Activated T-cell treated with anti-CD3 and anti-CD28 coated beads for 24 hours (primary cell): Measurements from ENCODE around the gene PPHLN1.

Experiments used
- DNase-seq: peaks from one replicate; pipeline ENCODE4 v3.0.0-alpha.2; 2020; ENCODE audit warnings: low read depth

Gene PPHLN1, protein sequence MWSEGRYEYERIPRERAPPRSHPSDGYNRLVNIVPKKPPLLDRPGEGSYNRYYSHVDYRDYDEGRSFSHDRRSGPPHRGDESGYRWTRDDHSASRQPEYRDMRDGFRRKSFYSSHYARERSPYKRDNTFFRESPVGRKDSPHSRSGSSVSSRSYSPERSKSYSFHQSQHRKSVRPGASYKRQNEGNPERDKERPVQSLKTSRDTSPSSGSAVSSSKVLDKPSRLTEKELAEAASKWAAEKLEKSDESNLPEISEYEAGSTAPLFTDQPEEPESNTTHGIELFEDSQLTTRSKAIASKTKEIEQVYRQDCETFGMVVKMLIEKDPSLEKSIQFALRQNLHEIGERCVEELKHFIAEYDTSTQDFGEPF

DNA sequence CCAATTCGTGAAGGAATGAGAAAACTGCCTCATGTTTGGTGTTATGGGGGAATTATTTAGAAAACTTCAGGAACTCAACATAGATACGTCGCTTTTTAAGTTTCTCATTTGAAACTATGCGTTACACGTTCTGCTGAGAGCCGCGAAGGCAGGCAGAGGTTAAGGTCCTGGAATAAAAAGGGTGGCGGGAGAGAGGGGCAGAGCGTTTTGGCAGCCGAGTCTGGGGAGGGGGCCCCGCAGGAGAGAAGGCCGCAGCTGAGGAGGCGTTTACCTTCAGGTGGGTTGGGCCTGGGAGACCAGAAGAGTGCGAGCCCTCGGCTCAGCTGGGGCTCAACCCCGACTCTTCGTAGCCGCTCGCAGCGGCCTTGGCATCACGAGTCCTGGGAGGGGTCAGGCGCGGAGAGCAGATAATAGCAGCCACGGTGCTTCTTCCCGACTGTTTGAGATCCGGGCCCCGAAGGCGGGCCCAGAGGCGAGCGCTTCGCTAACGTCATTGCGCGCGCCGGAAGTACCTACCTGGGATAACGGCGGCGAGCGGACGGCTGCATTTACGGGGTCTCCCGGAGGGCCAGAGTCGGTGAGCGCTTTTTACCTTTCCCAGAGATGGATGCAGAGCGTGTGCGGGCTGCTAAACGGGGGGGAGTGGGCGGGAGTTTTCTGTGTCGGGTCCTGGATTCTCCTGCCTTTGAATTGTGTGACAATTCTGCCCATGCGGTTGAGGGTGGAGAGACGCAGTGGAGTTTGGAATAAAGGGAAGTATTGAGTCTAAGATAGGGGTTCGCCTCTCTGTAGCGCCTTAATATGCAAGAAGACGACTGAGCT is at the start of gene PPHLN1, which contains the start of gene ZCRB1:
PPHLN1 (plus strand) TSS at position 515 of the 822 bp plus-strand sequence. CDS start 9,736 bp downstream, outside the sequence.
ZCRB1 (minus strand) TSS at position 442 of the 822 bp plus-strand sequence. CDS start 1,992 bp downstream, outside the sequence.
- DNase-seq = peak; percentile 71

DNA sequence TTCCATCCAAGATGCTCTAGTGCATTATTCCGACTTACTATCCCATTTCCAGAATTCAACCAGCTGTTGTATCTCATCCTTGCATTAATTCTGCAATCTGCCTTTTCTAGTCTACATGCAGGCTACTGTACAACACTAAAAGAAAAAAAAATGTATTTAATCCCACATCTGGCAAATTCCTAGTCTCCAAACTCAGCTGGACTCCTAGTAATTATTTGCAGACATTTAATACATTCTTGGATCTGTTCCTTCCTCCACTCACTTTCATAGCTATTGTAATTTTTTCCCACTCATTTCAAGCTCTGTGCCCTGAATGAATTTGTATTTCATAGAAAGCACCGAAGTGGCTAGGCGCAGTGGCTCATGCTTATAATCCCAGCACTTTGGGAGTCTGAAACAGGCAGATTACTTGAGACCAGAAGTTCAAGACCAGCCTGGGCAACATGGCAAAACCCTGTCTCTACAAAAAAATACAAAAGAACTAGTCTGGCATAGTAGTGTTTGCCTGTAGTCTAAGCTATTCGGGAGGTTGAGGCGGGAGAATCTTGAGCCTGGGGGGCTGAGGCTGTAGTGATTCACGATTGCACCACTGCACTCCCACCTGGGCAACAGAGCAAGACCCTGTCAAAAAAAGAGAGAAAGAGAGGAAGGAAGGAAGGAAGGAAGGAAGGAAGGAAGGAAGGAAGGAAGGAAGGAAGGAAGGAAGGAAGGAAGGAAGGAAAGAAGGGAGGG is 48.4 kb upstream of the PPHLN1 start:
- no peak for DNase-seq

- no peak for DNase-seq
Measured at GRCh38 chr12:42278128-42278510, 47.8 kb upstream of the PPHLN1 start.

DNA sequence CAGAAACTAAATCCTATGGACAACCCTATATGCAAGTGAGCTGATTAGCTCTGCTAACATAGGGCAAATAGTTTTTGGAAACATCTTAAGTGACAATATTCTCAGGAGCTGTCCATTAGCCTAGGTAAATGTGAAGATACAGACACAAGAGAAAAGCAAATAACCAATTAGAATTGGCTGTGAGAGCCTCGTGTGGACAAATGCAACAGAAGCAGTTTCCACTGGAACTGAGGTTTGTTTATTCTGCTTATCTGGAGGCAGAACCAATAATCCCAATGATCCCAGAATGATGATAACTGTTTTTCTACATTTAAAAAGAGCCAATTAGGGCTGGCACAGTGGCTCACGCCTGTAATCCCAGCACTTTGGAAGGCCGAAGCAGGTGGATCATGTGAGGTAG is 44.7 kb upstream of the PPHLN1 start:
- no peak for DNase-seq

DNA sequence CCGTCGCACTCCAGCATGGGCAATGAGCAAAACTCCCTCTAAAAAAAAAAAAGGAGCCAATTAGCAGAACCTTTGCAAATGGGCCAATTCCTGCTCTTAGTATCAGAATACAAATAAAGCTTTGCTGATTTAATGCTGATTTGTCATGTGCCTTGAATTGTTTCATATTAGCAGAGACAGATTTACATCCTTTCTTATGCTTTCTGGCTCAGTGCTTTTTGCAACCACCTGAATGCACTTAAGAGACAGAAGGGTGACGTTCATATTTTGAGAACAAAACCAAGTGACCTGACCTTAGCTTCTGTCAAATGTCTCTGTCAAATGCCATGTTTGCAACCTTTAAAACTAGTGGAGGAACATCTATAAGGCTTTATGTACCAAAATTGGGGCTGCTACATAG is 44.1 kb upstream of the PPHLN1 start:
- no peak for DNase-seq

- no peak for DNase-seq
Measured at GRCh38 chr12:42282294-42282693, 43.7 kb upstream of the PPHLN1 start.

DNA sequence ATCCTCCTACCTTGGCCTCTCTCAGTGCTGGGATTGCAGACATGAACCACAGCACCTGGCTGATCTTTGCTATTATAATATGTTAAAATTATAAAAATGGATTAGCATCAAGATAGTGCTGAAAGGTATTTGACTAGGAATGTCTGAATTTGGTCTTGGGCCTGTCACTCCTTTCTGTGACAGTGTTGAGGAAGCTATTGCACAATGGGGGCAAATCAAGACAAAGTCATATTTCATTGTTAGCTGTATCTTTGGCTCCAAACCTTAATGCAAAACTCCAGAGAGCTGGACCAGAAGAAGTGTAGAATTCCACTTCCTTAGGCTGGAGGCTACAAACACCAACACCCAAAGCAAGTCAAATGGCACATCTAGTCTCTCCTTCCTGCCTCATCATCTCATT is 42.2 kb upstream of the PPHLN1 start:
- DNase-seq = no peak

DNA sequence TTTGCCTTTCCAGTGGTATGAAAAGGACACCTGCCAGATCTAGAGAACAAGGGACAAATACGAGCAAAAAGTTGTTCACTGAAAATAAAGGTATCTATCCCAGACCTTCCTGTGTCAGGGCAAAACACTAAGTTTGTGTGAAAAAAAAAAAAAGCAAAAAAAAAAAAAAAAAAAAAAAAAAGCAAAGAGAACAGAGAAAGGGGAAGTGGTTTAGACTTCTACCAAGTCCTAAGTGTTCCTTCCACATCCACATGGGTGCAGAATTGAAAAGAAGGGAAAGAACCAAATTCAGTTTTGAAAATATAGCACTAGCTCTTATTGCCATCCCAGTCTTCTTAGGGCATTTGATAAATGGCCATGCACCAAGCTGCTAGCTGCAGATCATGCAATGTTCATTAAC is 41.8 kb upstream of the PPHLN1 start:
- DNase-seq = no peak

GRCh38 chr12:42284876-42285275 is 41.1 kb upstream of the PPHLN1 start:
- no peak for DNase-seq

- no peak for DNase-seq
Measured at GRCh38 chr12:42285431-42285830, 40.5 kb upstream of the PPHLN1 start.

DNA sequence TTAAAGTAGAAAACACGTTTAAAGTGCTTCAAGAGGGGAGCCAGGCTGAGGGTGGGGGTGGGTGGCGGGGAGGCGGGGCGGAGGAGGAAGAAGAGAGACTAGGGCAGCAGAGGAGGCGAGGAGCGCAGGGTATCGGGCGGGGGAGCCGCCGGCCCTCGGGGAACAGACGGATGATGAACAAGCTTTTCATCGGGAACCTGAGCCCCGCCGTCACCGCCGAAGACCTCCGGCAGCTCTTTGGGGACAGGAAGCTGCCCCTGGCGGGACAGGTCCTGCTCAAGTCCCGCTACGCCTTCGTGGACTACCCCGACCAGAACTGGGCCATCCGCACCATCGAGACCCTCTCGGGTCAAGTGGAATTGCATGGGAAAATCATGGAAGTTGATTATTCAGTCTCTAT is 39.2 kb upstream of the PPHLN1 start:
- no peak for DNase-seq

GRCh38 chr12:42288544-42288943 is 37.4 kb upstream of the PPHLN1 start:
- no peak for DNase-seq

DNA sequence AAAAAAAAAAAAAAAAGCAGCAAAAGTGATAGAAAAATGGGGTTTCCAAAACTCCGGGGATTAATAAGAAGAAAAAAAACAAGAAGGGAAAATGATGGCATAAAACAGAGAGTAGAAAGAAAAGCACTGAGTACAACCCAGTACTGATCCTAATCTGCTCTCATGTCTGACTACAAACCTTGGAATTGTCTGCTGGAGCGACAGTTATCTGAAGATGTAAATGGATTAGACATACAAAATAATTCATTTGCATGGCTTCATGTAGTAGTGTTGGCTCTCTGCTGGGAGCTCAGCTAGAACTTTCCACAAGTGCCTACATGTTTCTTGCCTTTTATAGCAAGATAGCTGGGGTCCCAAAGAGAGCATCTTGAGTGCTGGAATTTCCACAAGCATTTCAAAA is 34.3 kb upstream of the PPHLN1 start:
- DNase-seq = no peak

DNA sequence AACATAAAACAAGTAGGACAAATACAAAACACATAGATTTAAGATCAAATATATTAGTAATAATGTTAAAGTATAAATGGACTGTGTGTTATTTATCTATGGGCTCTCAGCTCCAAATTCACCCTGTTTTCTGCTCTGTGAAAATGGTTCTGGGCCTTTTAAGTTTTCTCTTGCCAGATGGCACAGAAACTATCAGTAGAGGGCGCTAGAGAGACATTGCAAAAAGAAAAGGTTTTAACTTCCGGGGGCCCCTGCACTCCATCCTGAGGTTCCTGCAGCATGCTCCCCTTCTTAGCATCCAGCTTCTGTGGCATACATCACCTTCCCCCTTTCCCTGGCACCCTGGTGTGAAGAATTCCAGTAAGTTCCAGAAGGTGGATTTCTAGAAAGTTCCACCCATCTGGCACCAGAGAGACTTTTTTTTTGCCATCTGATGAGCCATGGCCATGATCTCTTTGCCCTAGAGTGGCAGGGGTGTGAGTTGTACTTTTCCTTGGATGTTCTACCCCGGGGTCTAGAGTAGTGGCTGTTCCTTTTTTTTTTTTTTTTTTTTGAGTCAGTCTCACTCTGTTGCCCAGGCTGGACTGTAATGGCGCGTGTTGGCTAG is 29.4 kb upstream of the PPHLN1 start:
- DNase-seq = no peak

DNA sequence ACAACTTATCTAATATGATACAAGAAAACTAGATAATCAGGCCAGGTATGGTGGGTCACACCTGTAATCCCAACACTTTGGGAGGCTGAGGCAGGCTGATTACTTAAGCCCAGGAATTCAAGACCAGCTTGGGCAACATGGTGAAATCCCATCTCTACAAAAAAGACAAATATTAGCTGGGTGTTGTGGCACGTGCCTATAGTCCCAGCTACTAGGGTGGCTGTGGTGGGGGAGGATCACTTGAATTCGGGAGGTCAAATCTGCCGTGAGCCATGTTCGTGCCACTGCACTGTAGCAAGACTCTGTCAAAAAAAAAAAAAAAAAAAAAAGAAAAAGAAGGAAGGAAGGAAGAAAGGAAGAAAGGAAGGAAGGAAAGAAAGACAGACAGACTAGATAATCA is 27.1 kb upstream of the PPHLN1 start:
- no peak for DNase-seq

DNA sequence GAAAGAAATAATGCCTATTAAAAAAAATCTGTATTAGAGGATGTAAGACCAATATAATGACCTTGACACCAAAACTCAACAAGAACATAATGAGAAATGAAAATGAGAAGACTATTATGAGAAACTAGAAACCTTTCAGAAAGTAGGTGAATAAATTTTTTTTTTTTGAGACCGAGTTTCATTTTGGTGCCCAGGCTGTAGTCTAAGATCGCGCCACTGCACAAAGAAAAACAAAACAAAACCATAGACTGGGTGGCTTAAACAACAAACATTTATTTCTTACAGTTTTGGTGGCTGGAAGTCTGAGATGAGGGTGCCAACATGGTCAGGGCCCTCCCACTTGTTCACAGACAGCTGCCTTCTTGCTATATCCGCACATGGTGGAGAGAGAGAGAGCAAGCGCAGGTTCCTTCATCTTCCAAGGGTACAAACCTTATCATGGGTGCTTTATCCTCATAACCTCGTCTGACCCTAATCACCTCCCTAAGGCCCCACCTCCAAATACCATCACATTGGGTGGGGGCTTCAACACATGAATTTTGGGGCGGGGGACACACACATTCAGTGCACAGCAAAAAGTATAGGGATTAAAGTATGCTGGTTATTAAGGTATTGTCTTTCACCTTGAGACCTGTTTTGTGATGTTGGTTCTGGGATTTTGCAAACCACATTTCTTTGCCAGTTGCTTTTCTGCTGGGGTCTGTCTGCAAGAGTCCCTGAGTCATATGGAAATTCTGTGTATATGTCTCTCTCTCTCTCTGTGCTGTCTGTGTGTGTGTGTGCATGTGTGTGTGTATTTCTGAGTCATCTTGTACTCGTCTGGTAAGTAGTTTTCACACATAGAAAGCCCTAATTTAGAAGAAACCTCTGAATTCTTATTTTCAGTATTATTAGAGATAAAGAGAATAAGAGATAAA is 26.3 kb upstream of the PPHLN1 start:
- DNase-seq = peak; percentile 68

DNA sequence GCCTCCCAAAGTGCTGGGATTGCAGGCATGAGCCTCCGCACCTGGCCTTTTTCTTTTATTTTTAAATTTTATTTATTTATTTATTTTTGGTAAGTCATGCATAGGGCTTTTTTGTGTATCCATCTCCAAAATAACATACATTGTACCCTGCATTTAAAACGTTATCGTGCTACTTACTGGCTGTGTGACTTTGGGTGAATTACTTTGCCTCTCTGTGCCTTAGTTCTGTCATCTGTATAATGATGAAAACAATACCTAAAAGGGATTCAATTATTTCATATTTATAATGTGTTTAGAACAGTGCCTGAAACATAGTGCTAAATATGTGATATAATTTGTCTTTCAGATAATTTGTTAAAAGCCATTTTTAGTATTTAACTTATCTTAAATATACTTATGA is 19.7 kb upstream of the PPHLN1 start:
- no peak for DNase-seq

DNA sequence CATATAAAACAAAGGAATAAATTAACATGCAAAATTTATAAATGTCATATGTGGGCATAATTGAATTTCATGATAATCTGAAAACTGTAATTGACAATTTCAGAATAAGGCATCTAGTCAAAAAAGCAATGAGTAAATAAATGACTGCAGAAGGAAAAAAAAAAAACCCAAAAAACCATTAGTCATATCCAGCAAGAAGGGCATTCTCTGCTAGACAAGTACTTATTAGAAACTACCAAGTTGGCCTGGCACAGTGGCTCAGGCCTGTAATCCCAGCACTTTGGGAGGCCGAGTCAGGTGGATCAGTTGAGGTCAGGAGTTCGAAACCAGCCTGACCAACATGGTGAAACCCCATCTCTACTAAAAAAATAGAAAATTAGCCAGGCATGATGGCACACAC is 17.6 kb upstream of the PPHLN1 start:
- DNase-seq = no peak

GRCh38 chr12:42309996-42310395 is 16.0 kb upstream of the PPHLN1 start:
- DNase-seq = no peak

DNA sequence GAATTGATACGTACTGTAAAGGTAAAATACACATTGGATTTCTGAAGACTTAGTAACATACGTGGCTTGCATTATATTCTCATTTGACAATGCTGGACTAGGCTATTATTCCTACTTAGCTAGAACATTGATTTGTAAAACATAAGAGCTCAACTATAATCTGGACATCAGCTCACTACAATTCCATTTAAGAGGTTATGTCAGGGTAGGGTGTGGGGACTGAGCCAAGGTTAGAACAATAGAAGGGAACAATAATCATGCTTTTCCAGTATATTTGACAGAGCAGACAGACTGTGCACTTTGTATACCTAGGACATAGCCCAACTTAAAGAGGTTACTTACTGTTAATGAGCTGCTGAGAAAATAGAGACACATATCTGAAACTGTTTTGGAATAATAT is 10.9 kb upstream of the PPHLN1 start:
- DNase-seq = no peak

DNA sequence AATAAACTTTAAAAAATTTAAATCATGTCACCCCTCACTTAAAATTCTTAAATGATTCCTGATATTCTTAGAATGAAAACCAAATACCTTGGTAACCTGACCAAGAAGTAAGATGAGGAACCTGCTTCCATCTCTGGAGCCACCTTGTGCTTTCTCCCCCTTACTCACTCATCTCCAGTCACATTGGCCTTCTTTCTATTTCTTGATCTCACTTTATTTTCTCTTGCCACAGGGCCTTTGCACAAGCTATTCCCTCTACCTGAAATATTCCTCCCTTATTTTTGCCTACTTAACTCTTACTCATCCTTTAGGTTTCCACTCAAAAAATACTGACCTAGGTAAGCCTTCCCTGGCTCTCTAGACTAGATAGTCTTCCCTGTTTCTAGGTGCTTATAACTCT is 5.2 kb upstream of the PPHLN1 start:
- DNase-seq = no peak
